ENCODE data around the gene LPP. TPM values are rescaled to one million over a fixed set of nuclear protein-coding genes. Genes with fewer than 3 reads are reported as not detected.

Gene LPP
- polyA plus RNA-seq, 1 donor (not counting 4 experiments of a cell fraction or from before 2014, with no cell fraction given), result 16.0 TPM

GRCh38 chr3:188832961-188833721 lies 679.2 kb downstream of the LPP start:
- Histone ChIP-seq H3K9ac (ENCODE audit: control insufficient read depth, extremely low read depth, insufficient read depth, low read length) (peak overlapping the region; percentile 34), H3K9me3 (ENCODE audit: control insufficient read depth, low read depth, low read length) (no peaks in the 10 kb centered on the region), H3K4me2 (ENCODE audit: control insufficient read depth, extremely low read depth, insufficient read depth, low read depth, low read length) (peak overlapping the region; percentile 63), H3K79me2 (ENCODE audit: control insufficient read depth, insufficient read depth, low read length) (no peaks in the 10 kb centered on the region), H3K9me1 (ENCODE audit: control insufficient read depth, extremely low read depth, insufficient read depth, low read length) (no peaks in the 10 kb centered on the region), H3K27ac (ENCODE audit: control insufficient read depth, insufficient read depth, low read length) (peak overlapping the region; percentile 79), H2AFZ (ENCODE audit: control insufficient read depth, low read length) (no peak overlapping the region), H3K36me3 (ENCODE audit: control insufficient read depth in 2 of 2, extremely low read depth in 1 of 2, insufficient read depth in 2 of 2, low read length in 2 of 2) (no peaks in the 10 kb centered on the region), H3K4me3 (ENCODE audit: control insufficient read depth in 2 of 3, extremely low read depth in 1 of 3, insufficient read depth in 2 of 3, low read depth in 1 of 3, low read length in 3 of 3) (no peak overlapping the region), H3K4me1 (ENCODE audit: control insufficient read depth, extremely low read depth, insufficient read depth, low read length) (peaks cover 28% of the 10 kb centered on the region), H3K27me3 (ENCODE audit: control insufficient read depth, extremely low read depth, insufficient read depth, low read length) (no peaks in the 10 kb centered on the region), H4K20me1 (ENCODE audit: control insufficient read depth, extremely low read depth, insufficient read depth, low read length) (no peaks in the 10 kb centered on the region)
- TF ChIP-seq CTCF (optimal IDR thresholded peaks at IDR 0.05 in 1 of 3, IDR thresholded peaks at IDR 0.05 in 1 of 3, conservative IDR thresholded peaks at IDR 0.05 in 1 of 3; ENCODE audit: extremely low read depth in 1 of 3, insufficient read depth in 2 of 3, low read length in 3 of 3) (peak; percentile 45 to 50 (median 45)), EZH2 (IDR thresholded peaks at IDR 0.05; ENCODE audit: low read length) (no peak)
- FAIRE-seq, result peak; percentile 99
- DNase-seq (ENCODE audit: low read depth, low spot score), result peak; percentile 71
- dilution Hi-C loops (cut with MboI; ENCODE audit: extremely low pct_ligation_motif_present, low sequenced_read_pairs), result no loop called here

- no peak overlapping the region for H3K27ac ChIP-seq (ENCODE audit: control insufficient read depth, insufficient read depth, low read length)
- H3K36me3 ChIP-seq (ENCODE audit: control insufficient read depth in 2 of 2, extremely low read depth in 1 of 2, insufficient read depth in 2 of 2, low read length in 2 of 2), result no peaks in the 10 kb centered on the region
- H3K9ac ChIP-seq (ENCODE audit: control insufficient read depth, extremely low read depth, insufficient read depth, low read length), result no peak overlapping the region
- dilution Hi-C loops (cut with MboI; ENCODE audit: extremely low pct_ligation_motif_present, low sequenced_read_pairs), result no loop called here
- no peak overlapping the region for H3K4me3 ChIP-seq (ENCODE audit: control insufficient read depth in 2 of 3, extremely low read depth in 1 of 3, insufficient read depth in 2 of 3, low read depth in 1 of 3, low read length in 3 of 3)
- H3K27me3 ChIP-seq (ENCODE audit: control insufficient read depth, extremely low read depth, insufficient read depth, low read length), result no peaks in the 10 kb centered on the region
- no peaks in the 10 kb centered on the region for H3K9me1 ChIP-seq (ENCODE audit: control insufficient read depth, extremely low read depth, insufficient read depth, low read length)
- FAIRE-seq (peak; percentile 56), DNase-seq (ENCODE audit: low read depth, low spot score) (no peak)
- no peaks in the 10 kb centered on the region for H3K79me2 ChIP-seq (ENCODE audit: control insufficient read depth, insufficient read depth, low read length)
- TF ChIP-seq CTCF (optimal IDR thresholded peaks at IDR 0.05 in 1 of 3, IDR thresholded peaks at IDR 0.05 in 1 of 3, conservative IDR thresholded peaks at IDR 0.05 in 1 of 3; ENCODE audit: extremely low read depth in 1 of 3, insufficient read depth in 2 of 3, low read length in 3 of 3) (no peak), EZH2 (IDR thresholded peaks at IDR 0.05; ENCODE audit: low read length) (no peak)
- no peaks in the 10 kb centered on the region for H4K20me1 ChIP-seq (ENCODE audit: control insufficient read depth, extremely low read depth, insufficient read depth, low read length)
- H3K4me2 ChIP-seq (ENCODE audit: control insufficient read depth, extremely low read depth, insufficient read depth, low read depth, low read length), result no peak overlapping the region
- H2AFZ ChIP-seq (ENCODE audit: control insufficient read depth, low read length), result no peak overlapping the region
- H3K9me3 ChIP-seq (ENCODE audit: control insufficient read depth, low read depth, low read length), result no peaks in the 10 kb centered on the region
- peaks cover 28% of the 10 kb centered on the region for H3K4me1 ChIP-seq (ENCODE audit: control insufficient read depth, extremely low read depth, insufficient read depth, low read length)
Observed at GRCh38 chr3:188834349-188834748, 680.4 kb downstream of the LPP start.

All from keratinocyte (primary cell).